ENCODE measurements around the gene CCDC86.

The CCDC86 gene

GRCh38 chr11:60841797-60842667 is at the start of gene CCDC86:
Gene CCDC86 (plus strand): TSS chr11:60842113. CDS start chr11:60842125, 12 bp downstream.
- peak; percentile 90 for ATAC-seq
- TF ChIP-seq POU6F1 (CRISPR knock-in tag; IDR thresholded peaks at IDR 0.05; ENCODE audit: borderline replicate concordance, low read depth), result 0 out of 2 replicates have a peak, but pooled peaks have one; percentile 26
- TF ChIP-seq ESRRG (CRISPR knock-in tag; IDR thresholded peaks at IDR 0.05), result no peak

- TF ChIP-seq CSRNP3 (CRISPR knock-in tag; IDR thresholded peaks at IDR 0.05), result no peak
- ATAC-seq, result no peak
Observed at GRCh38 chr11:60792521-60792920, 49.4 kb upstream of the CCDC86 start.

- no peak for ATAC-seq
- TF ChIP-seq BACH2 (CRISPR knock-in tag; IDR thresholded peaks at IDR 0.05; ENCODE audit: borderline replicate concordance) (no peak), CREB5 (CRISPR knock-in tag; IDR thresholded peaks at IDR 0.05; ENCODE audit: low read depth) (no peak)
Observed at GRCh38 chr11:60795291-60795690, 46.6 kb upstream of the CCDC86 start.

GRCh38 chr11:60797846-60798630 is 43.9 kb upstream of the CCDC86 start:
- ATAC-seq, result no peak
- TF ChIP-seq TCF4 (CRISPR knock-in tag; IDR thresholded peaks at IDR 0.05; ENCODE audit: borderline replicate concordance), result no peak
- TF ChIP-seq ARNTL (CRISPR knock-in tag; IDR thresholded peaks at IDR 0.05; ENCODE audit: borderline replicate concordance, low read depth), result no peak
- no peak for TF ChIP-seq POU6F1 (CRISPR knock-in tag; IDR thresholded peaks at IDR 0.05; ENCODE audit: borderline replicate concordance, low read depth)
- no peak for TF ChIP-seq PPARA (CRISPR knock-in tag; IDR thresholded peaks at IDR 0.05; ENCODE audit: borderline replicate concordance)
- no peak for TF ChIP-seq TOX (CRISPR knock-in tag; IDR thresholded peaks at IDR 0.05; ENCODE audit: borderline replicate concordance)
- no peak for TF ChIP-seq ZFP30 (CRISPR knock-in tag; IDR thresholded peaks at IDR 0.05)
- no peak for TF ChIP-seq ZC3H10 (CRISPR knock-in tag; IDR thresholded peaks at IDR 0.05)
- no peak for TF ChIP-seq CSDC2 (CRISPR knock-in tag; IDR thresholded peaks at IDR 0.05)
- TF ChIP-seq PATZ1 (CRISPR knock-in tag; IDR thresholded peaks at IDR 0.05; ENCODE audit: borderline replicate concordance), result no peak
- TF ChIP-seq CSRNP3 (CRISPR knock-in tag; IDR thresholded peaks at IDR 0.05), result no peak
- TF ChIP-seq ESRRG (CRISPR knock-in tag; IDR thresholded peaks at IDR 0.05), result no peak
- TF ChIP-seq OSR1 (CRISPR knock-in tag; IDR thresholded peaks at IDR 0.05), result no peak
- no peak for TF ChIP-seq CREB5 (CRISPR knock-in tag; IDR thresholded peaks at IDR 0.05; ENCODE audit: low read depth)
- no peak for TF ChIP-seq ISL1 (CRISPR knock-in tag; IDR thresholded peaks at IDR 0.05)
- no peak for TF ChIP-seq ZNF565 (CRISPR knock-in tag; conservative IDR thresholded peaks at IDR 0.05; ENCODE audit: low read depth)
- no peak for TF ChIP-seq TSHZ2 (CRISPR knock-in tag; IDR thresholded peaks at IDR 0.05)
- TF ChIP-seq ZNF8 (CRISPR knock-in tag; IDR thresholded peaks at IDR 0.05), result no peak
- no peak for TF ChIP-seq SNAI2 (CRISPR knock-in tag; IDR thresholded peaks at IDR 0.05)
